HG02938 (cell line): Measurements from ENCODE around the gene COA1.
"Not testable (repeated sequence)": the region's sequence is repeated elsewhere in the genome, so short reads cannot be mapped to it uniquely, and the experiment has no call there.

Experiments used
- ATAC-seq: cut with Tn5 transposase; IDR thresholded peaks from one replicate; pipeline ENCODE4 v1.9.1; 2021; ENCODE audit warnings: mild to moderate bottlenecking, moderate library complexity; ENCODE audit not compliant: unreplicated experiment

Gene COA1

DNA sequence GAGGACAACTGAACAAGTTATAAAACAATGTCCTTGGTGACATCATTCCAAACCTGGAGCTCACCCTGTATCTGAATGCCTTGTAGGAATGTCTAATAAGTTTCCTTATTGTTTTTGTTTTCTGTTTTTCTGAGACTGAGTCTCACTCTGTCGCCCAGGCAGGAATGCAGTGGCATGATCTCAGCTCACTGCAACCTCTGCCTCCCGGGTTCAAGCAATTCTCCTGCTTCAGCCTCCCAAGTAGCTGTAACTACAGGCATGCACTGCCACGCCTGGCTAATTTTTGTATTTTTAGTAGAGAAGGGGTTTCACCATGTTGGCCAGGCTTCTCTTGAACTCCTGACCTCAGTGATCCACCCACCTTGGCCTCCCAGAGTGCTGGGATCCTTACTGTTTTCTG is 2.2 kb upstream of the COA1 start:
- not testable (repeated sequence) for ATAC-seq

DNA sequence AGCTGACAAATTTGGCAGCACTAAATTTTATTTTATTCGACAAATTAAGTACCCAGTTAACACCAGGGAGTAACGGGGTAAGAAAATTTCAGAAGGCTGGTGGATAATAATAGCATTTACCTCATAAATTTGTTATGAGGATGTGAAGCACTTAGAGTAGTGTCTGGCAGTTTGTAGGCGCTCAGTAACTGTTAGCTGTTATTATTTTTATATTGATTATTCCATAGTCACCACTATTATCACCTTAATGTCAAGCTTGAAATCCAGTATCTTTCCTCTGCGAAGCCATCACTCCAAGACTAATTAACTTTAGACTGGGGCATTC is 563 bp upstream of the COA1 start:
- ATAC-seq: peak; percentile 29

DNA sequence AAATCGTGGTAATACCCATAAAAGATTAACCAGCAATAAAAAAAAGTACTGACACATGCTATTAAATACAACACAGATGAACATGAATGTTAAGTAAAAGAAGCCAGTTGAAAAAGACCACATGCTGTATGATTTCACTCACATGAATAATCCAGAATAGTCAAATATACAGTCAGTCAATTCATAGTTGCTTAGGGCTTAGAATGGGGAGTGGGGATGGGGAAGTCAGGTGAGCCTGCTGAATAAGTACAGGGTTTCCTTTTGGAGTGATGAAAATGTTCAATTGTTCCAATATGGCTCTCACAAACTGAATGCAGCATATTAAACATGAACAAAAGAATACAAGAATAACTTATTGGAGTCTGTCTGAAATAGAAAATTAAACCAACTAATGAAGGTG is 1.8 kb downstream of the COA1 start:
- no peak for ATAC-seq

- ATAC-seq: no peak
These were observed 2.3 kb downstream of the COA1 start for GRCh38 chr7:43727003-43727402.

GRCh38 chr7:43726466-43726865 is 2.9 kb downstream of the COA1 start:
- no peak for ATAC-seq

GRCh38 chr7:43725251-43725650 is 4.1 kb downstream of the COA1 start:
- ATAC-seq: no peak

DNA sequence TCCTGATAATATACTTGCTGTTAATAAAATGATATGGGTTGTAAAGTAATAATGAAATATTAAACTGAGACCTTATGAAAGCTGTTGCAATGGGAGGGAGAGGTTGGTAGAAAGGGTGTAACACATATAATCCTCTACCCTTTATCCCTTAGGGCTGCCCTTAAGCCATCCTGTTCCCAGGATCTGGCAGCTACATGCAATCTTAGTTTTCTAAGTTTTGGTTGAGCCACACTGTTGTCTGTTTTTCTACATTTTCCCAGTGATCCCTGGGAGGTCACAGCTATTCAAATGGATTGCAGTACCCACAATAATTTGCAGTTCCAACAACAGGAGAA is 6.3 kb downstream of the COA1 start:
- ATAC-seq: no peak

DNA sequence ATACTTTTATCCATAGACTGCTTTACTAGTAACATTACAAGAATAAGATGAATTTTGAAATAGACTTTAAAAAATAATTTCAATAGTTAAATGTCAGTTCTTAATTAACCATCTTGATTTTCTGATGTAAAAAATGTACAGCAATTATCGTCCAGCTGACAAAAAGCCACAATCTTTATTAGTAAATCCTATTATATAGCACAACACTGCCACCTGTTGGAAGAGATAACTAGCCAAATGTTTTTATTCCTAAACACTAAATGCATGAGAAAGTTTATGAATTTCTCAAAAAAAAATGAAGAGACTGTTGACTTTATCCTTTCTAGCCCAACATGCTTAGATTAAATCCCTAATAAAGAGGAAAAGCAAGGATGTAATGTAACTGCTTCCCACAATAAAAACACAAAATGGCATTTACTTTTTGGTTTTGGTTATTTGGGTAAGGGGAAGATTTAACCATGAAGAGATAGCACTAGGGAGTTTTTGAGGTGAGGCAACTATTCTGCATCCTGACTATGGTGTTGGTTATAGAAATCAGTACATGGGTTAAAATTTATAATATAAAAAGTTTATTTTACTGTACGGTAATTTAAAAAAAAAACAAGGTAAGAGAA is 8.0 kb downstream of the COA1 start:
- no peak for ATAC-seq

GRCh38 chr7:43716598-43716997 is 12.7 kb downstream of the COA1 start:
- no peak for ATAC-seq

DNA sequence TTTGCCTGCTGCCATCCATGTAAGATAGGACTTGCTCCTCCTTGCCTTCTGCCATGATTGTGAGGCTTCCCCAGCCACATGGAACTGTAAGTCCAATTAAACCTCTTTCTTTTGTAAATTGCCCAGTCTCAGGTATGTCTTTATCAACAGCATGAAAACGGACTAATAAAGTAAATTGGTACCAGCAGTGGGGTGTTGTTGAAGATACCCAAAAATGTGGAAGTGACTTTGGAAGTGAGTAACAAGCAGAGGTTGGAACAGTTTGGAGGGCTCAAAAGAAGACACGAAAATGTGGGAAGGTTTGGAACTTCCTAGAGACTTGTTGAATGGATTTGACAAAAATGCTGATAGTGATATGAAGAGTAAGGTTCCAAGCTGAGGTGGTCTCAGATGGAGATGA is 13.4 kb downstream of the COA1 start:
- ATAC-seq: not testable (repeated sequence)

GRCh38 chr7:43711503-43711902 is 17.8 kb downstream of the COA1 start:
- no peak for ATAC-seq

DNA sequence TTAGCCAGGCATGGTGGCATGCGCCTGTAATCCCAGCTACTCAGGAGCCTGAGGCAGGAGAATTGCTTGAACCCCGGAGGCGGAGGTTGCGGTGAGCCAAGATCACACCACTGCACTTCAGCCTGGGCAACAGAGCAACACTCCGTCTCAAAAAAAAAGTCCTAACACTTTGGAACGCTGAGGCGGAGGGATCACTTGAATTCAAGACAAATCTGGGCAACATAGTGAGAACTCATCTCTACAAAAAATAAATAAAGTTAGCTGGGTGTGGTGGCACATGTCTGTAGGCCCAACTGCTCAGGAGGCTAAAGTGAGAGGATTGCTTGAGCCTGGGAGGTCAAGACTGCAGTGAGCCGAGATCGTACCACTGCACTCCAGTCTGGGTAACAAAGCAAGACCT is 21.3 kb downstream of the COA1 start:
- not testable (repeated sequence) for ATAC-seq

GRCh38 chr7:43703573-43703972 is 25.8 kb downstream of the COA1 start:
- no peak for ATAC-seq

DNA sequence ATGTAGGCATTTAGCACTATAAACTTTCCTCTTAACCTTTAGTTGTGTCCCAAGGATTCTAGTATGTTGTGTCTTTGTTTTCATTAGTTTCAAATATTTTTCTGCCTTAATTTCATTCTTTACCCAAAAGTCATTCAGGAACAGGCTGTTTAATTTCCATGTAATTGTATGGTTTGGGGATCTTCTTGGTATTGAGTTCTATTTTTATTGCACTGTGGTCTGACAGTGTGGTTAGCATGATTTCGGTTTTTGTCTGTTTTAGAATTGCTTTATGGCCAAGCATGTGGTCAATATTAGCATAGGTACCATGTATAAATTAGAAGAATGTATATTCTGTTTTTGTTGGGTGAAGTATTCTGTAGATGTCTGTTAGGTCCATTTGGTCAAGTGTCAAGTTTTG is 26.3 kb downstream of the COA1 start:
- ATAC-seq: no peak

DNA sequence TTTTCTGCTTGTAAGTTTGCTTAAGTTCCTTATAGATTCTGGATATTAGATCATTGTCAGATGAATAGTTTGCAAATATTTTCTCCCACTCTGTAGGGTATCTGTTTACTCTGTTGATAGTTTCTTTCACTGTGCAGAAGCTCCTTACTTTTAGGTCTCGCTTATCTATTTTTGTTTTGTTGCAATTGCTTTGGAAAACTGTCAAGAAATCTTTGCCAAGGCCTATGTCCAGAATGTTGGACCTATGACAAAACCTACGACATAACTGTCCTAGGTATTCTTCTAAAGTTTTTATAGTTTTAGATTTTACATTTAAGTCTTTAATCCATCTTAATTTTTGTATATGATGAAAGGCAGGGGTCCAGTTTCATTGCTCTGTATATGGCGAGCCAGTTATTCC is 27.4 kb downstream of the COA1 start:
- no peak for ATAC-seq

DNA sequence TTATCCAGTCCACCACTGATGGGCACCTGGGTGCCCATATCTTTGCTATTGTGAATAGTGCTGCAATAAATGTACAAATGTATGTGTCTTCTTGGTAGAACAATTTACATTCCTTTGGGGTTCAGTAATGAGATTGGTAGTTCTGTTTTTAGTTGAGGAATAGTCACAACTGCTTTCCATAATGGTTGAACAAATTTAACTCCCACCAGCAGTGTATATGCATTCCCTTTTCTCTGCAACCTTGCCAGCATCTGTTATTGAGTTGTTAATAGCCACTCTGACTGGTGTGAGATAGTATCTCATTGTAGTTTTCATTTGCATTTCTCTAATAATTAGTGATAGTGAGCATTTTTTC is 27.8 kb downstream of the COA1 start:
- no peak for ATAC-seq

DNA sequence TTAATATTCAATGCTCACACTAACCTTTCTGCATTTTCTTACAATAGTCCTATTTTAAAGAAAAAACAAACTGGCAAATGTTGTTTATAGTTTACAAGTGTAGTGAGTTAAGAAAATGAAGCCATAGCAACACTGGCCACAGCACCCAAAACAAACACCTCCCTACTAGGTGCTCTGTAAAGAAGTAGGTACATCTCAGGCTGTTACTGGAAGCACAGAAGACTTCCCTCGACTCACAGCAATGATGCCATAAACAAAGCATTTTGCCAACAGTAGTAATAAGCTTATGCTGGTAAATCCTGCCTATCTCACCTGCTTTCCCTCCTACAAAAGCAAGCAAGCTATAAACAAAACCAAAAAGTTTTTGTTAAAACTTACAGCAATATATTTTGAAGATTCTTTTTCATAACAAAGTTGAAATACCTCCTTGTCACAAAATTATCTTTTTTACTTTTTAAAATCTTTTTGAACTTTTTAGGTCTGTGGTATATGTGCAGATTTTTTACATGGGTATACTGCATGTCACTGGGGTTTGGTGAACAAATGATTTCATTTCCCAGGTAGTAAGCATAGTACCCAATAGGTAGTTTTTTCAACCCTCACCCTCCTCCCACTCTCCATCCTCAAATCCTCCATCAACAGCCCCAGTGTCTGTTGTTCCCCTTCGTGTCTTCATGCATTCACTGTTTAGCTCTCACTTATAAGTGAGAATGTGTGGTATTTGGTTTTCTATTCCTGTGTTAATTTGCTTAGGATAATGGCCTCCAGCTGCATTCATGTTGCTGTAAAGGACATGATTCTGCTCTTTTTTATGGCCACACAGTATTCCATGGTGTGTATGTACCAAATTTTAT is 28.4 kb downstream of the COA1 start:
- ATAC-seq: no peak

DNA sequence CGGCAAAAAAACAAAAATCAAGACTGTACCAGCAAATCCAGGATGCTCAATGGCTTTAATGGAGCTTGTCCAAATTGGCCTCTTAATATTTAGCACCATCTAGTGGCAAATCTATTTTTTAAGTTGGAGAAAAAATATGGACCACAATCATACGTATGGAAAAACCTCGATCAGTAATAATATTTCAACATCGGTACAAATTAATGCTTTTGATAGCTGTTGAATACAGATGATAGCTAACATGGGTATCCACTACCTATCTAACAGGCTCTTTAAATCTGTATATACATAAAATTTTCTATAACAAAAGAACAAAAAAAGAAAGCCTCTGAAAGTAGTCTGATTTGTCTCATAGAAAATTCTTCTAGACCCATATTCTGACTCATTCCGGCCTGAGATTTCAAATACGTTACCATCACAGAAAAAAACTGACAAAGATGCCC is 29.2 kb downstream of the COA1 start:
- peak; percentile 49 for ATAC-seq

DNA sequence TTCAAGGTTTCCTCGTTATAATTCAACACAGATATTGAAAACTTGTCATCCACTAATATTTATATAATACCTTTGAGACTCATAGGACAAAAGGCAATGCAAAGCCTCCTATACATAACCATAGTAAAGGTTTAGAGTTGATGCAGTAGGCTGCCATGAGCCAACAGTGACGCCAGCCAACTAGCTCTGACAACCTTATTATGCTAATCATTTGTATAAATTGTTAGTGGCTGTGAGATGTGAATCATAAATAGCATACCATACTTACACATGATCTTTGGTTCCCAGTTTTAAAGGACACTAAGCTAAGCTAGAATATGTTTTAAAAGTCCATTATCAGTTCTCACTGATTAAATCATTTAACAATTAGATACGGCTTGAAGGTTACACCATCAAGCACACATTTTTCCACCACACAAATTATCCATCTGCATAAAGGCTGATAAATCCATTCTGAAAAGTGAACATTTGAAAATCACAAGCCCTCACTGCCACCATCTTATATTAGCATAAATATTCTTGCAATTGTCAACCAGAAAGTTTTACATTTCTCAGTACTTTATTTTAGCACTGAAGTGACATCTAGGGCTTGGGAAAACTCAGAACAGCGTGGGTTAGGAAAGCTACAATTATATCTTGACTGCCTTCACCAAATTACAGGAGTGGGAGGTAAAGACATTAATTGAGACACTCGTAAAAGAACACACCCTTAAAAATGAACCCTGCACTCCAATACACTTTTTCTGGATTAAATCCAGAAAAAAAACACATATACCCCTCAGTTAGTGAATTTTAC is 30.7 kb downstream of the COA1 start:
- ATAC-seq: no peak

GRCh38 chr7:43697690-43698089 is 31.6 kb downstream of the COA1 start:
- no peak for ATAC-seq

- ATAC-seq: no peak
These were observed 34.0 kb downstream of the COA1 start for GRCh38 chr7:43695365-43695764.

GRCh38 chr7:43694399-43694748 is 34.9 kb downstream of the COA1 start:
- ATAC-seq: no peak
